Prostate gland (tissue), 2 donors: ENCODE measurements around the gene ADAMTS14.

Experiments used
- POLR2A ChIP-seq: fragments of 450-650 bp; IDR thresholded peaks from one replicate; pipeline ENCODE4 v1.6.1; 2016; ENCODE audit warnings: antibody characterized with exemption, mild to moderate bottlenecking
- POLR2AphosphoS5 ChIP-seq: sonication (generic); formaldehyde crosslinking; IDR thresholded peaks from one replicate; pipeline ENCODE4 v1.6.1; 2017; ENCODE audit warnings: antibody characterized with exemption
- TF ChIP-seq, protein P1 (sequence below), 4 experiments: fragments of 200-600 bp in 2 of 4; fragments of 450-650 bp in 2 of 4; sonication (generic) in 2 of 4; IDR thresholded peaks; 1 replicate in 3 of 4; 2 replicates in 1 of 4; pipeline ENCODE4 v1.5.1; 2016 to 2019; ENCODE audit warnings: antibody characterized with exemption in 4 of 4, mild to moderate bottlenecking in 2 of 4, moderate library complexity in 2 of 4

DNA sequence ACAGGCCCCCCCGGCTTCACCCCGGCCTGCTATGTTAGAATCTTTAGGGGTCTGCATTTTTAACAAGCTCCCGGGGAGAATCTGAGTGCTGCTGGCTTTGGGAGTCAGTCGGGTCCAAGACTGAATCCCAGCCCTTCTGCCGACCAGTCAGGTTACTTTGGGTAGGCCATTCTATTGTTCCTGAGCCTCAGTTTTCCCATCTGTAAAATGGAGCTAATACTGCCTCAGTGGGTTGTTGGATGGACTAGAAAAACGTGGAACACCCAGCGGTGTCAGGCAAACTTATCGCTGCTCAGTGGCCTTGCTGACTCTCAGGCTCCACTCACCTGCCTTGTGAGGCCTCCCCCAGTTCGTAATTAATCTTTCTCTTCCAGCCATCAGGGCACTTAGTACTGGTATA, 101.2 kb downstream of the ADAMTS14 start:
- TF ChIP-seq, protein P1, sequence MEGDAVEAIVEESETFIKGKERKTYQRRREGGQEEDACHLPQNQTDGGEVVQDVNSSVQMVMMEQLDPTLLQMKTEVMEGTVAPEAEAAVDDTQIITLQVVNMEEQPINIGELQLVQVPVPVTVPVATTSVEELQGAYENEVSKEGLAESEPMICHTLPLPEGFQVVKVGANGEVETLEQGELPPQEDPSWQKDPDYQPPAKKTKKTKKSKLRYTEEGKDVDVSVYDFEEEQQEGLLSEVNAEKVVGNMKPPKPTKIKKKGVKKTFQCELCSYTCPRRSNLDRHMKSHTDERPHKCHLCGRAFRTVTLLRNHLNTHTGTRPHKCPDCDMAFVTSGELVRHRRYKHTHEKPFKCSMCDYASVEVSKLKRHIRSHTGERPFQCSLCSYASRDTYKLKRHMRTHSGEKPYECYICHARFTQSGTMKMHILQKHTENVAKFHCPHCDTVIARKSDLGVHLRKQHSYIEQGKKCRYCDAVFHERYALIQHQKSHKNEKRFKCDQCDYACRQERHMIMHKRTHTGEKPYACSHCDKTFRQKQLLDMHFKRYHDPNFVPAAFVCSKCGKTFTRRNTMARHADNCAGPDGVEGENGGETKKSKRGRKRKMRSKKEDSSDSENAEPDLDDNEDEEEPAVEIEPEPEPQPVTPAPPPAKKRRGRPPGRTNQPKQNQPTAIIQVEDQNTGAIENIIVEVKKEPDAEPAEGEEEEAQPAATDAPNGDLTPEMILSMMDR (IDR thresholded peaks at IDR 0.05), result no peak
- no peak for TF ChIP-seq POLR2AphosphoS5
- no peak for TF ChIP-seq POLR2A
